Measurements from ENCODE around the gene FGF7.
"Not testable (repeated sequence)": the region's sequence is repeated elsewhere in the genome, so short reads cannot be mapped to it uniquely, and the experiment has no call there.

The FGF7 gene

GRCh38 chr15:49423021-49423420 is at the start of gene FGF7:
TSS of gene FGF7 (plus strand) at chr15:49423242. CDS start at chr15:49424298, 1,056 bp downstream.
- no peak within 1 kb of the TSS for H3K9ac ChIP-seq (ENCODE audit: low read length)
- H3K9me3 ChIP-seq (ENCODE audit: control insufficient read depth, insufficient read depth, low read depth, low read length): no peaks in the 10 kb centered on the region
- H3K27ac ChIP-seq (ENCODE audit: low read depth, low read length): no peak within 1 kb of the TSS
- H3K27me3 ChIP-seq (ENCODE audit: control insufficient read depth, insufficient read depth, low read length): no peaks in the 10 kb centered on the region
- H3K4me3 ChIP-seq (ENCODE audit: low read depth, low read length): no peak within 1 kb of the TSS
- no peaks in the 10 kb centered on the region for H3K36me3 ChIP-seq (ENCODE audit: control insufficient read depth, insufficient read depth, low read length)
- H3K4me1 ChIP-seq (ENCODE audit: control insufficient read depth, insufficient read depth, low read length): peaks cover 4% of the 10 kb centered on the region; the same call in 1 of the 2 replicates

GRCh38 chr15:49379996-49380395 is 43.0 kb upstream of the FGF7 start:
- Histone ChIP-seq H3K9ac (ENCODE audit: low read length) (no peak overlapping the region), H3K27me3 (ENCODE audit: control insufficient read depth, insufficient read depth, low read length) (no peaks in the 10 kb centered on the region), H3K4me1 (ENCODE audit: control insufficient read depth, insufficient read depth, low read length) (peaks cover 22% of the 10 kb centered on the region), H3K4me3 (ENCODE audit: low read depth, low read length) (no peak overlapping the region), H3K27ac (ENCODE audit: low read depth, low read length) (no peak overlapping the region), H3K36me3 (ENCODE audit: control insufficient read depth, insufficient read depth, low read length) (no peaks in the 10 kb centered on the region), H3K9me3 (ENCODE audit: control insufficient read depth, insufficient read depth, low read depth, low read length) (no peaks in the 10 kb centered on the region)

- Histone ChIP-seq H3K9me3 (ENCODE audit: control insufficient read depth, insufficient read depth, low read depth, low read length) (no peaks in the 10 kb centered on the region), H3K36me3 (ENCODE audit: control insufficient read depth, insufficient read depth, low read length) (no peaks in the 10 kb centered on the region), H3K27ac (ENCODE audit: low read depth, low read length) (no peak overlapping the region), H3K4me1 (ENCODE audit: control insufficient read depth, insufficient read depth, low read length) (peaks cover 22% of the 10 kb centered on the region), H3K4me3 (ENCODE audit: low read depth, low read length) (no peak overlapping the region), H3K27me3 (ENCODE audit: control insufficient read depth, insufficient read depth, low read length) (no peaks in the 10 kb centered on the region), H3K9ac (ENCODE audit: low read length) (no peak overlapping the region)
These were observed 42.1 kb upstream of the FGF7 start for GRCh38 chr15:49380912-49381311.

GRCh38 chr15:49382394-49382793 is 40.6 kb upstream of the FGF7 start:
- Histone ChIP-seq H3K27me3 (ENCODE audit: control insufficient read depth, insufficient read depth, low read length) (no peaks in the 10 kb centered on the region), H3K27ac (ENCODE audit: low read depth, low read length) (no peak overlapping the region), H3K36me3 (ENCODE audit: control insufficient read depth, insufficient read depth, low read length) (no peaks in the 10 kb centered on the region), H3K4me3 (ENCODE audit: low read depth, low read length) (no peak overlapping the region), H3K9me3 (ENCODE audit: control insufficient read depth, insufficient read depth, low read depth, low read length) (no peaks in the 10 kb centered on the region), H3K9ac (ENCODE audit: low read length) (no peak overlapping the region), H3K4me1 (ENCODE audit: control insufficient read depth, insufficient read depth, low read length) (peaks cover 22% of the 10 kb centered on the region)

GRCh38 chr15:49383266-49383665 is 39.8 kb upstream of the FGF7 start:
- H3K9ac ChIP-seq (ENCODE audit: low read length): no peak overlapping the region
- no peak overlapping the region for H3K4me3 ChIP-seq (ENCODE audit: low read depth, low read length)
- H3K4me1 ChIP-seq (ENCODE audit: control insufficient read depth, insufficient read depth, low read length): peaks cover 22% of the 10 kb centered on the region
- no peaks in the 10 kb centered on the region for H3K9me3 ChIP-seq (ENCODE audit: control insufficient read depth, insufficient read depth, low read depth, low read length)
- H3K27me3 ChIP-seq (ENCODE audit: control insufficient read depth, insufficient read depth, low read length): no peaks in the 10 kb centered on the region
- H3K27ac ChIP-seq (ENCODE audit: low read depth, low read length): no peak overlapping the region
- no peaks in the 10 kb centered on the region for H3K36me3 ChIP-seq (ENCODE audit: control insufficient read depth, insufficient read depth, low read length)

- H3K27me3 ChIP-seq (ENCODE audit: control insufficient read depth, insufficient read depth, low read length): no peaks in the 10 kb centered on the region
- H3K27ac ChIP-seq (ENCODE audit: low read depth, low read length): no peak overlapping the region
- no peaks in the 10 kb centered on the region for H3K9me3 ChIP-seq (ENCODE audit: control insufficient read depth, insufficient read depth, low read depth, low read length)
- peaks cover 23% of the 10 kb centered on the region for H3K4me1 ChIP-seq (ENCODE audit: control insufficient read depth, insufficient read depth, low read length)
- no peaks in the 10 kb centered on the region for H3K36me3 ChIP-seq (ENCODE audit: control insufficient read depth, insufficient read depth, low read length)
- H3K4me3 ChIP-seq (ENCODE audit: low read depth, low read length): no peak overlapping the region
- H3K9ac ChIP-seq (ENCODE audit: low read length): no peak overlapping the region
These were observed 35.6 kb upstream of the FGF7 start for GRCh38 chr15:49387471-49387870.

- not testable (repeated sequence) for H3K4me1 ChIP-seq (ENCODE audit: control insufficient read depth, insufficient read depth, low read length); H3K4me3 ChIP-seq (ENCODE audit: low read depth, low read length)
These were observed 20.3 kb upstream of the FGF7 start for GRCh38 chr15:49402515-49403296.

GRCh38 chr15:49406352-49407118 is 16.5 kb upstream of the FGF7 start:
- no peak overlapping the region for H3K4me3 ChIP-seq (ENCODE audit: low read depth, low read length)
- no peaks in the 10 kb centered on the region for H3K4me1 ChIP-seq (ENCODE audit: control insufficient read depth, insufficient read depth, low read length)
- no peak overlapping the region for H3K27ac ChIP-seq (ENCODE audit: low read depth, low read length)
- no peaks in the 10 kb centered on the region for H3K9me3 ChIP-seq (ENCODE audit: control insufficient read depth, insufficient read depth, low read depth, low read length)
- no peaks in the 10 kb centered on the region for H3K36me3 ChIP-seq (ENCODE audit: control insufficient read depth, insufficient read depth, low read length)
- no peak overlapping the region for H3K9ac ChIP-seq (ENCODE audit: low read length)
- H3K27me3 ChIP-seq (ENCODE audit: control insufficient read depth, insufficient read depth, low read length): no peaks in the 10 kb centered on the region

More at GRCh38 chr15:49402515-49403296, 20.3 kb upstream of the FGF7 start:
- H3K36me3 ChIP-seq (ENCODE audit: control insufficient read depth, insufficient read depth, low read length); H3K27ac ChIP-seq (ENCODE audit: low read depth, low read length); H3K9me3 ChIP-seq (ENCODE audit: control insufficient read depth, insufficient read depth, low read depth, low read length); H3K9ac ChIP-seq (ENCODE audit: low read length); H3K27me3 ChIP-seq (ENCODE audit: control insufficient read depth, insufficient read depth, low read length): not testable (repeated sequence)

GRCh38 chr15:49410641-49411040 is 12.4 kb upstream of the FGF7 start:
- Histone ChIP-seq H3K27ac (ENCODE audit: low read depth, low read length) (no peak overlapping the region), H3K9ac (ENCODE audit: low read length) (no peak overlapping the region), H3K9me3 (ENCODE audit: control insufficient read depth, insufficient read depth, low read depth, low read length) (no peaks in the 10 kb centered on the region), H3K27me3 (ENCODE audit: control insufficient read depth, insufficient read depth, low read length) (no peaks in the 10 kb centered on the region), H3K36me3 (ENCODE audit: control insufficient read depth, insufficient read depth, low read length) (no peaks in the 10 kb centered on the region), H3K4me1 (ENCODE audit: control insufficient read depth, insufficient read depth, low read length) (no peaks in the 10 kb centered on the region), H3K4me3 (ENCODE audit: low read depth, low read length) (no peak overlapping the region)

- no peaks in the 10 kb centered on the region for H3K9me3 ChIP-seq (ENCODE audit: control insufficient read depth, insufficient read depth, low read depth, low read length)
- H3K9ac ChIP-seq (ENCODE audit: low read length): no peak overlapping the region
- no peak overlapping the region for H3K27ac ChIP-seq (ENCODE audit: low read depth, low read length)
- no peaks in the 10 kb centered on the region for H3K27me3 ChIP-seq (ENCODE audit: control insufficient read depth, insufficient read depth, low read length)
- H3K4me3 ChIP-seq (ENCODE audit: low read depth, low read length): no peak overlapping the region
- no peaks in the 10 kb centered on the region for H3K4me1 ChIP-seq (ENCODE audit: control insufficient read depth, insufficient read depth, low read length)
- H3K36me3 ChIP-seq (ENCODE audit: control insufficient read depth, insufficient read depth, low read length): no peaks in the 10 kb centered on the region
These were observed 10.2 kb upstream of the FGF7 start for GRCh38 chr15:49412797-49413196.

- no peaks in the 10 kb centered on the region for H3K27me3 ChIP-seq (ENCODE audit: control insufficient read depth, insufficient read depth, low read length)
- no peaks in the 10 kb centered on the region for H3K36me3 ChIP-seq (ENCODE audit: control insufficient read depth, insufficient read depth, low read length)
- H3K27ac ChIP-seq (ENCODE audit: low read depth, low read length): no peak overlapping the region
- H3K9ac ChIP-seq (ENCODE audit: low read length): no peak overlapping the region
- H3K4me1 ChIP-seq (ENCODE audit: control insufficient read depth, insufficient read depth, low read length): no peaks in the 10 kb centered on the region
- no peak overlapping the region for H3K4me3 ChIP-seq (ENCODE audit: low read depth, low read length)
- no peaks in the 10 kb centered on the region for H3K9me3 ChIP-seq (ENCODE audit: control insufficient read depth, insufficient read depth, low read depth, low read length)
These were observed 7.9 kb upstream of the FGF7 start for GRCh38 chr15:49415149-49415548.
